Endothelial cell (in vitro differentiated cells): ENCODE results near the gene ATP2C2. TPM values are rescaled to one million over a fixed set of nuclear protein-coding genes. Genes with fewer than 3 reads are reported as not detected.

ENCODE experiments used
- DNase-seq: peaks from one replicate; pipeline ENCODE4 v3.0.0; 2021; ENCODE audit warnings: low spot score
- H3K27ac Mint-ChIP-seq: one replicate; pipeline ENCODE4 v1.8.0; 2021; ENCODE audit warnings: mixed read lengths, inconsistent platforms; ENCODE audit not compliant: unreplicated experiment
- H3K27me3 Mint-ChIP-seq: one replicate; pipeline ENCODE4 v1.8.0; 2021; ENCODE audit warnings: mild to moderate bottlenecking, moderate library complexity, mixed read lengths, inconsistent platforms; ENCODE audit not compliant: unreplicated experiment
- H3K36me3 Mint-ChIP-seq: one replicate; pipeline ENCODE4 v1.8.0; 2021; ENCODE audit warnings: mild to moderate bottlenecking, low read depth, mixed read lengths, inconsistent platforms; ENCODE audit not compliant: unreplicated experiment
- H3K4me1 Mint-ChIP-seq: one replicate; pipeline ENCODE4 v1.8.0; 2021; ENCODE audit warnings: mild to moderate bottlenecking, mixed read lengths, inconsistent platforms; ENCODE audit not compliant: unreplicated experiment
- H3K4me3 Mint-ChIP-seq: one replicate; pipeline ENCODE4 v1.8.0; 2021; ENCODE audit warnings: mild to moderate bottlenecking, mixed read lengths, inconsistent platforms; ENCODE audit not compliant: unreplicated experiment
- H3K9me3 Mint-ChIP-seq: one replicate; pipeline ENCODE4 v1.8.0; 2021; ENCODE audit warnings: mixed read lengths, inconsistent platforms; ENCODE audit not compliant: unreplicated experiment
- CTCF ChIP-seq: fragments of 200-600 bp; sonication (generic); IDR thresholded peaks from one replicate; pipeline ENCODE4 v1.5.0; 2021; ENCODE audit warnings: antibody characterized with exemption; ENCODE audit not compliant: unreplicated experiment
- total RNA-seq: library from RNA; stranded (reverse); fragmentation: NEBNext Ultra II Directional; extraction: Animal tissue kit (Norgen Biotek cat#: 25700); gene quantifications from one replicate; pipeline ENCODE4 v1.2.1, GENCODE V29; 2021; ENCODE audit not compliant: unreplicated experiment

The ATP2C2 gene
- total RNA-seq, 1 donor from 2014 or later = 2.7 TPM

- H3K9me3 Mint-ChIP-seq = no peaks in the 10 kb centered on the region
- H3K36me3 Mint-ChIP-seq = peaks cover 4% of the 10 kb centered on the region
- no peak for DNase-seq
- peaks cover 1% of the 10 kb centered on the region for H3K27me3 Mint-ChIP-seq
- no peak overlapping the region for H3K27ac Mint-ChIP-seq
- H3K4me1 Mint-ChIP-seq = peaks cover 4% of the 10 kb centered on the region
- no peak overlapping the region for H3K4me3 Mint-ChIP-seq
- no peak for TF ChIP-seq CTCF
These were observed 40.0 kb downstream of the ATP2C2 start for GRCh38 chr16:84408314-84408690.

GRCh38 chr16:84408856-84409255 lies 40.5 kb downstream of the ATP2C2 start:
- no peak overlapping the region for H3K27ac Mint-ChIP-seq
- H3K4me1 Mint-ChIP-seq = peaks cover 4% of the 10 kb centered on the region
- TF ChIP-seq CTCF = no peak
- H3K9me3 Mint-ChIP-seq = no peaks in the 10 kb centered on the region
- no peak overlapping the region for H3K4me3 Mint-ChIP-seq
- peaks cover 1% of the 10 kb centered on the region for H3K27me3 Mint-ChIP-seq
- no peak for DNase-seq
- H3K36me3 Mint-ChIP-seq = peaks cover 4% of the 10 kb centered on the region

DNA sequence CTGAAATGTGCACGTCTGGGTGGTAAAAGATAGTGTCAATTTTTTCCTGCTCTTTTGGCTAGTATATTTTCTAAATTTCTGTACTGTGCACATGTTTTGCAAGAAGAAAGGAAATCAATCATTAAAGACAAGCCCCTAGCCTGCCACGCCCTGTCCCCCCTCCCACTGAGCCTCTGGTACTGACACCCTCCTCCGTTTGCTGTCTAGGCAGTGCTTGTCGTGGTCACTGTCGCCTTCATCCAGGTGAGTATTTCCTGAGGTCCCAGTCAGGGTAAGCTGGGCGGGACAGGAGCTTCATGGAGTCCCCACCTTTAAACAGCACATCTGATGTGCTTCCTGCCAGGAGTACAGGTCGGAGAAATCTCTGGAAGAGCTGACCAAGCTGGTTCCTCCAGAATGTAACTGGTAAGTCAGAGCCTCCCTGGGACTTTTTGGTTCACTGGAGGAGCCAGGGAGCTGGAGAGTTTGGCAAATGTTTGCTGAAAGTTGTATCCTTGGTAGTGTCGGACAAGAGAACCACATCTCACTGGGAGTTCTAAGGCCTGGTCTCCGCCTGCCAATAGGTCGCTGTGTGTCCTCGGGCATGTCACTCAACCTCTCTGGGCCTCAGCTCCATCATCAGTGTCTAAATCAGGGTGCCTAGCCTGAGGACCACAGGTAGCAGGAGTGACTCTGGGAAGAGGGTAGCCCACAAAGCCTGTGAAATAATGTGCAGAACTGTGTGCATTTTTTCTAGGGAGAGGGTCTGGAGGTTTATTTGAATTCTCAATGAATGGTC lies 42.2 kb downstream of the ATP2C2 start:
- DNase-seq = no peak
- no peak overlapping the region for H3K4me3 Mint-ChIP-seq
- no peaks in the 10 kb centered on the region for H3K9me3 Mint-ChIP-seq
- H3K36me3 Mint-ChIP-seq = peaks cover 4% of the 10 kb centered on the region
- TF ChIP-seq CTCF = no peak
- peaks cover 4% of the 10 kb centered on the region for H3K4me1 Mint-ChIP-seq
- H3K27ac Mint-ChIP-seq = no peak overlapping the region
- H3K27me3 Mint-ChIP-seq = peaks cover 3% of the 10 kb centered on the region

GRCh38 chr16:84411768-84412167 lies 43.4 kb downstream of the ATP2C2 start:
- no peak for TF ChIP-seq CTCF
- H3K4me1 Mint-ChIP-seq = peaks cover 4% of the 10 kb centered on the region

DNA sequence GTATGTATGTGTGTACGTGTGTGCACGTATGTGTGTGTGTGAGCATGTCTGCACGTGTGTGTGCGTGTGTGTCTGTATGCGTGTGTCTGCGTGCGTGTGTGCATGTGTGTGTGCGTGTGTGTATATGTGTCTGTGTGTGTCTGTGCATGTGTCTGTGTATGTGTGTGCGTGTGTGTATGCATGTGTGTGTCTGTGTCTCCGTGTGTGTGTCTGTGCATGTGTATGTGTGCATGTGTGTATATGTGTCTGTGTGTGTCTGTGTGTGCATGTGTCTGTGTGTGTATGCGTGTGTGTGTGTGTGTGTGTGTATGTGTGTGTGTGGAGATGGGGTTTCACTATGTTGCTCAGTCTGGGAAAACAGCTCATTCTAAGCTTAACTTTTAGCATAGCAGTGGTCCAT lies 43.9 kb downstream of the ATP2C2 start:
- Mint-ChIP-seq H3K9me3 (no peaks in the 10 kb centered on the region), H3K27ac (no peak overlapping the region), H3K4me3 (no peak overlapping the region), H3K4me1 (peaks cover 4% of the 10 kb centered on the region), H3K27me3 (peaks cover 3% of the 10 kb centered on the region), H3K36me3 (peaks cover 4% of the 10 kb centered on the region)
- no peak for DNase-seq
- no peak for TF ChIP-seq CTCF

More at GRCh38 chr16:84411768-84412167, 43.4 kb downstream of the ATP2C2 start:
- no peak overlapping the region for H3K4me3 Mint-ChIP-seq
- peaks cover 3% of the 10 kb centered on the region for H3K27me3 Mint-ChIP-seq
- DNase-seq = no peak
- H3K36me3 Mint-ChIP-seq = peaks cover 4% of the 10 kb centered on the region
- no peak overlapping the region for H3K27ac Mint-ChIP-seq
- no peaks in the 10 kb centered on the region for H3K9me3 Mint-ChIP-seq
